Esophagus mucosa (tissue), 1 donor: ENCODE measurements around the gene SH3BP5L. TPM values are rescaled to one million over a fixed set of nuclear protein-coding genes. Genes with fewer than 3 reads are reported as not detected.

Experiments used
- ATAC-seq: fragments of 200-7000 bp; cut with Tn5 transposase; one replicate; pipeline ENCODE4 v1.9.1; 2020
- total RNA-seq: library from RNA; stranded (reverse); gene quantifications from one replicate; pipeline ENCODE4 v1.2.4, GENCODE V29; 2023
- donor health status: DM: yes; HTN: yes; CAD: no.

The SH3BP5L gene
- total RNA-seq, 1 donor from 2014 or later: 17.1 TPM

DNA sequence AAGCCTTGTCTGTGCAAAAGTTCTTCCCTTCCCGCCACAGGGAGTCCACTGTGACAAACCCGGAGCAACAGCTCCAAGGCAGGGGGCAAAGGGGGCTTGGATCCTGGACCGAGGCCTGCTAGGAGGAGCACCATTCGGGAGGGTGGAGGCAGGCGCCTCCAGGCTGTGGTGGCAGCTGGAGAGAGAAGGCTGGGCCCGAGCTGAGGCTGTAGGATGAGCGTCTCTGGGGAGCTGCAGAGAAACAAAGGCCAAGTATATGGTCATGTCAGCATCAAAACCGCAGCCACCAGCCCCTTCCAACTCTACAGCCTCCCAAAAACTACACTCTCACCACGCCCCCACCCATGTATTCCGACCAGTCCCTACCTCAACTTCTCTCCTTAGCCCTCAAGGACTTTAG is 579 bp downstream of the SH3BP5L start:
- no peak for ATAC-seq

DNA sequence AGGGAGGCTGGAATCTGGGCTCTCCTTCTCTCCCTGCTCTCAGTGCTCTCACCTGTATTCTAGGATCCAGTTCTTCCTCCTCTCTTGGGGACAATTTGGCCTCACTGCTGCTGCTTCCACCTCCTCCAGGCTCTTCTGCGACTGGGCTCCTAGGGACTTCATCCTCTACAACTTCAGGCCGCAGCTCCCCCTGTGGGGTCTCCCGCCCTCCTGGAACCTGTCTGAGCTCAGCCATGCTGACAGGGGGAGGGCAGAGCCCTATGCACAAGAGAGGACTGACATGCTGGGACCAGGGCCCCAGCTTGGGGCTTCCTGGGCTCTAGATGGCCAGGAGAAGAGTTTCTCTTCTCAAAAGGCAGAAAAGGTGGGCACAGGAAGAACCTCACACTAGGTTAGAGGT is 1.0 kb downstream of the SH3BP5L start:
- ATAC-seq: no peak

DNA sequence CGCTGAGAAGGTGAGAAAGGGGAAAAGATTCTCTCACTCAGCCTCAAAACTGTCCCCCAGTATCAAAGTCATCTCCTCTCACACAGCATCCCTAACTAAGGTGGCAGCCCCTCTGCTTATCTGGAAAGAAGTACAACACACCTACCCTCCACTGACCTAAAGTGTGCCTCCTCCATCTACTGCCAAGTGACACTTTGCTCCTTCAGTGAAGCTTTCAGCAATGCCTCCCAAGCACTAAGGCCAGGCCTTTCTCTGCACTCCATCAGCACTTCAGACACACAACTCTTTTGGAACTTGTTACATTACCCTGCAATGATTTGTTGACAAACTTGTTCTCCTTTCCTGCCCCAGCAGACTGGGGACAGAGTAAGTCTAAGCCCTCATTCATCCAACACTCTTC is 1.4 kb downstream of the SH3BP5L start:
- ATAC-seq: no peak

DNA sequence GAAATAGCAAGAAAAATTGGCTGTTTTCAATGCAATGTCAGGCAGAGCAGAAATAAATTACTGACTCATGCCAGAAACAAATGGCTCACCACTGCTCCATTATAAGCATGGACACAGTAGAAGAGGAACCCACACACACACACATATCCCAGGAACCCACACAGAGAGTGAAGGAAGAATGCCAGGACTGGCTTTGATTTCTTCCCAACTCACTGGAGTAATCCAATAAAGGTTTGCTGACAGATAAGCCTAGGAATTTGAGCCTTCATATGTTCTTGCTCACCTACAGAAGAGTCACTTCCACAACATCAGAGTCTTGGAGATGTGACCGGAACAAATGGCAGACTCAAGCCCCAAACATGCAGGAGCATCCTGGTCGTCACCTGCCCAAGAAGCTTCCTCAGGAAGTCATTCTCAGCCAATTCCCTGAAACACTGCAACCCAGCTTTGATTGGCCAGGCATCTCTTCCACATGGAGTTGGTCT is 2.2 kb downstream of the SH3BP5L start:
- ATAC-seq: no peak

DNA sequence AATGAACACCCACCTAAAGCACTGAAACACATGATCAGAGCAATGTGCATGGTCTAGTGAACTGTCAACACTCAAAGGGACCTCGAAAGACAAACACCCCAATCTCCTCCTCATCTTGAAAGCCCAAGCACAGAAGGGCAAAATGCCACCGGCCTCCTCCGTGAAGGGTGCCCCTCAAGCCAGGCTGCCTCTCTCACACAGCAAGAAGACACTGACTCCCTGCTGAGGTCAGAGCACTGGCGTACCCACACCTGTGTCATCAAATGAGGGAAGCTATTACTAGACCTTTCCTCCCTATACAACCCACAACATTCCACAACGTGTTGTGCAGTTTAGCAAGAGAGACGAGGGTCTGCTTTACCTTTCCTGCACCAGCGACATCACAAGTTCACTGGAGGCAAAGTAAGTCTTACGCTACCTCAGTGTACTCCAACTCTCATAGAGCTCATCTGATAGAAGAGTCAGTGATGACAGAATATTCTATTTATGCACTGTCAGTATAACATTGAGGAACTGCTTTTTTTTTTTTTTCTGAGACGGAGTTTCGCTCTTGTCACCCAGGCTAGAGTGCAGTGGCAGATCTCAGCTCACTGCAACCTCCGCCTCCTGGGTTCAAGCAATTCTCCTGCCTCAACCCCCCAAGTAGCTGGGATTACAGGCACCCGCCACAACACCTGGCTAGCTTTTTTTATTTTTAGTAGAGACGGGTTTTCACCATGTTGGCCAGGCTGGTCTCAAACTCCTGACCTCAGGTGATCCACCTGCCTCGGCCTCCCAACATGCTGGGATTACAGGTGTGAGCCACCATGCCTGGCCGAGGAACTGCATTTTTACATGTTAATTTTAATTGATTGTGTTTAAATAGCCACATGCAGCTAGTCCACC is 3.3 kb downstream of the SH3BP5L start:
- no peak for ATAC-seq

DNA sequence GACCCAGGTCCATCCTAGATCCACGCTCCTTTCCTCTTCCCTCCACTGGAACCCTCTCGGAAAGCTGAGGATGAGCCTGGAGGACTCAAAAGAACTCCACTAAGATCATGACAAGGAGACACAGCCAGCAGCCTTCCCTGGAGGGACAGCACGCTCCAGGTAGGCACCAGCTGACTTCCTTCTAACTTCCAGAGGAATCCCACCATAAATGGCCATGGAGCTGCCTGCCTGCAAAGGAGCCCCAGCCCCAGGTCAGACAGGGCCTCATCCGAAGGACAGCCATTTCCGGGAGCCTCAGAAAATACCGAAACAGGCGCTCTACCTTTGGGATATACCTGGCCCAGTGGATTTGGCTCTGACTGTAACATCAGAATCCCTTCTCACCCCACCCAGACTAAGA is 4.1 kb downstream of the SH3BP5L start:
- no peak for ATAC-seq

DNA sequence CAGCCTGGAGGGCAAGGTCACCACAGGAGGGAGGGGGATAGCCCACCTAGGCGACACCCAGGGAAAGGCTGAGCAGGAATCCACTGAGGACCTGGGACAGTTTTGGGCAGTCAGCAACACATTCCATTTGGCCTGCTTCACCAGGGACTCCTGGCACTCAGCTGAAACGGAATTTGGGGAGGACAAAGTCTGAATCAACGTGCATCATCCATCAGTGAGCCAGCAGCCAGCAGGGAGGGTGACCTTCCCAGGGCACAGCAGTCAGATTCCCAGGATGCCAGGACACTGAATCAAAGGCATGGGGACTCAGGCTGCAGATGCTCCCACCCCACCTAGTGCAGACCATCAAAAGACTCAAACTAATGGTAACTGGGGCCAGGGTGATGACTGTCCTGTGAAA is 4.6 kb downstream of the SH3BP5L start:
- ATAC-seq: no peak

DNA sequence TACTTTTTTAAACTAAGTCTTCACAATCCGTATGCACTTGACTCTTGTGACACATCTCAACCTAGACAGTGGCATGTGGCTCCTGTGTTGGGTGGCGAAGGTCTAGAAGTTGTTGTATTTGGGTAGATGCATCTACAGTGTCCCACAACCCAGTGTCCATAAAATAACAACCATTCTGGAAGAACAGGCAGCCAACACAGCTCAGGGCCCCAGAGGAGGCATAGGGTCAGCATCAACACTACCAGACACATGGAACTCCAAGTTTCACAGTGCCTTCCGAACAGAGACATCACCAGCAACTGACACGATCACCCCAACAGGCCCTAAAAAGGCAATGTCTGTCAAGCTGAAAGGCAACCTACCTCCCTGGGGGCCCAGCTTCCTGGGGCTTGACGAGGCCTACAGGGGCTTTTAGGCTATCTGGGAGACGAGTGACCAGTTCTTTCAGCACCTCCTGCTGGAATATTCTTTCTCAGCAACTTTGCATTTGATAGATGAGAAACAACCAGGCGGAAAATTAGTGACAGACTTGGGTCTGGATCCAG is 5.6 kb downstream of the SH3BP5L start:
- no peak for ATAC-seq

DNA sequence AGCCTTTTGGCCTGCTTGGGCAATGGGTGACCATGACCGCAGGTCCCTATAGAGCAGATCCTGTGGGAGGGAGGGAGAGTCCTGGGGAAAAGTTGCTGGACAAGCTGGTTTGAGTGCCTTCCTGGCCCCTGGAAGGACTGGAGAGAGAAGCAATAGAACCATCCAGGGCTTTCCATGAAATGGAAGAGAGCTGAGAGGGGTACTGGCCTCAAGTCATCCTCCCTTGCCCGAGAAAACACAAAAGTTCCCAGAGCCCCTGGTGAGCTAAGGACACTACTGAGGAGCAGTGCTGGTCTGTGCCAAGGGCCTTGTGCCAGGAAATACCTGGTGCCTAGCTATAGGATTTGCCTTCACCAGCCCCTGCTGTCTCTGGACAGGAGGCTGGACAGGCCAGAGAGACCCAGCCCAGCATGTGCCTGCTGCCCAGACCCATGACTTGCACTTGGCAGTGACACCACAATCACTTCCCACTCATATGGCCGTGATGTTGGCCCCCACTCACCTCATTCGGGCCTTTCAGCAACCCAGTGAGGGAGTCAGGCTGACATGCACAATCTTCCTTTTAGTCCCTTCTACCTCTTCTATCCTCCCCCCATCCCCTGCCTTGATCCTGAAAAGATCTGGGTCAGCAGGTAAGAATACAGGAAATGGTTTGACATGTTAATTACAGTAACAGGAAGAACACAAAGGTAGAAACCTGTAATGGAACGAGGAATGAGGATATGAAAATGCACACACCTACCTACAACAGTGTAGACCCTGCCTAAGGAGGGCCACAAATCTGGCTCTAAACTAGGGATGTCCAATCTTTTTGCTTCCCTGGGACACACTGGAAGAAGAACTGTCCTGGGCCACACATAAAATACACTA is 7.0 kb downstream of the SH3BP5L start:
- peak; percentile 63 for ATAC-seq

DNA sequence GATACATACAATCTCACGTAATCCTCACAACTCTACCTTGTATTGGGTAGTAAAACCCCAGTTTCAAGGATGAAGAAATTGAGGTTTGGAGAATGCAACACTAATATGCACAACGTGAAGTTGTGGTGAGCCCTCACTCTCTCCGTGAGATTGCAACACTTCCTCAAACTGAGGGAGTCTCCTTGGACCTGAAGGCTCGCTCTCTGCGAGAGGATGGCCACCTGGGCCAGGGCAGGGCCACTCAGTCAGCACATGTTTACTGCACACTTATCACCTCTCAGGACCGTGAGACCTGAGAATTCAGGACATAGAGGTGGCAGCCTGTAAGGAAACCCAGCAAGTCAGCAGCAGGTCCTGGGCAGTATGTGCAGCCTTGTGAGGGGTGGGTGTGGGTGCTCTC is 8.7 kb downstream of the SH3BP5L start:
- ATAC-seq: no peak

DNA sequence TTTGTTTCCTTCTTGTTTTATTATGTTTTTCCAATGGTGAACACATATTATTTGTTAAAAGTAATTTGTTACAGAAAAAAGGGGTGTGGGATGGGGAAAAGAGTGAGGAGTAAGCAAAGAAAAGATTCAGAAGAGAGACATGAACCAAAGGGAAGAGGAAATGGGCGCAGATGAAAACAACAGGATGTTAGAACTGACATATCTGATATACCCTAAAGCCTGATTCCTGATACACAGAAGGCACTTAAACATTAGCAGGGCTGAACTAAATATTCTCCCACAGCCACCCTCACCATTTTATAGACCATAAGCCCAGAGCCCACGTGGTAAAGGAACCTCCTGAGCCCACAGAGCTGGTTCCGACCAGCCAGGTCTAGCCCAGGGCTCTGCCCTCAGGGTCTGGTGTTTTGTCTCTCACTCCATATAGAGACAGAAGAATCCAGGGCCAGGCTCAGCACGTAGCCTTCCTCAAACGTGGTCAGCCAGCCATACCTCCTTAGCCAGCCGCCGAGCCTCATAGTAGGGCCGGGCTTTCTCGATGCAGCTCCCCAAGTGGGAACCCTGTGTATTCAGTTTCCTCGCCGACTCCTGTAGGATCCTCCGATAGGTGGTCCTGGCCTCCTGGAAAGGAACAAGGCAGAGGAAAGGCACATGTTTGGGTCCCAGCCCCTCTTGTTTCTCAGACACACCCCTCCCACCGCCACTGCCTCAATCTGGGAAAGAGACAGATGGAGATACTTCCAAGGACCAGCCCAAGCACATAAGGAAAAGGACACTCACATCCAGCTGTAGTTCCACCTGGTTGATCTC is 9.5 kb downstream of the SH3BP5L start:
- ATAC-seq: no peak

DNA sequence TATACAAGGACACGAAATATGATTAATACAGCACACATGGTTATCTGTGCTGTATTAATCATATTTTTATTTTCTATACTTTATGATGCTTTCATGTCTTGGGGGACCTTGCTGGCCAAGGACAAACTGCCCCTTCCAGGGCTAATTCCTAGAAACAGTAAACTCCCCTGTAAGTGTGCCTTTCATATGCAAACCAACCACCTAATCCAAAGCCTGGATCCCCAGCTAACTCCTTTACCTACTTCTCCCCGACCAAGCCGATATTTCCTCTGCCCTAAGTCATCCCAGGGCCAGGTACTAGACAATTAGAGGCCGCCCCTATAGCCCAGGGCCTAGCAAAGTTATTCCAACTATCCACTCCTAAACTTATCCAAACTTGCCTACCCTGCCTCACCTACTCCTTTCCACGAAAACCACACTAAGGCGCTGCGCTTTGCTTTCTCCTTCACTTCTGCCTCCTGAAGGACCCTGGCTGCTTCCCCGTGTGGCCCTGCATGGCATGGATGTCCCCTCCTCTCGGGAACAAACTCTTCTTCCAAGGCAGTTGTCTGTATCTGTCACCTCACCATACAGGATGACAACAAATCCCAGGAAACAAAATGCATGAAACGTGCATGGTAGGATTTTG is 10.2 kb downstream of the SH3BP5L start:
- no peak for ATAC-seq

DNA sequence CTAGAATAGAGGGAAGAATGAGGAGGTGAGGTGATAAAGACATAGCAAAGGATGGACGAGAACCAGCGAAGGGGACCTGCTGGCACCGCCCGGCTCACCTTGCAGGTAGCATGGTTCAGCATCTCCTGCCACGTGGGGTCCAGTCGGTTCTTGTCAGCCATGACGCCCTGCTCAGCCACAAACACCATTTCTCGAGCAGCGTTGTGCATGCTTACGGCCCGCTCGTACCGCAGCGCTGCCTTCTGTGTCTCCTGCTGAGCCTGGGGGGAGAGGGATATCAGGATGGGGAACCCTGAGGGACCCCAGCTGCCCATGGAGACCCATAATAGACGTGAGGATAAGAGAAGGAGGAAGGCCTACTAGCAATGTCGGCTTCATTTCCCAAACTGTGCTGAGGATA is 11.4 kb downstream of the SH3BP5L start:
- no peak for ATAC-seq

DNA sequence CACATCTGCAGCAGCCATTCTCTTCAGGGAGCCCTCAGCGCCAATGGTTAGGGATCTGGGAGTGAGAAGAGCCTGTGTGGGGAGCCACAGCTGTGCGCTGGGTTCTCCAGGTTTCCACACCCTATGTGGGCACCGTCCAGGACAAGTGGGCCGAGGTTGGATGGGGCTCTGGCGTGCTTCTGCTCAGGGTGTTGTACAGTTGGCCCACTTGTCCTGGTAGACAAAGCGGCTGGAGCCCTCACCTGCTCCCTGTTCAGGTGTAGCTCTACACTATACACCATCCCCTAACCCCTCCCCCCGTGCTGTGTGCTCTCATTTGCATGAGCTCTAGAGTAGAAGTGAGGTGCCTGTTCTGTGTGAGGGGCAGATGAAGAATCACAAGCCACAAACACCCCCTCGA is 12.2 kb downstream of the SH3BP5L start:
- ATAC-seq: no peak

DNA sequence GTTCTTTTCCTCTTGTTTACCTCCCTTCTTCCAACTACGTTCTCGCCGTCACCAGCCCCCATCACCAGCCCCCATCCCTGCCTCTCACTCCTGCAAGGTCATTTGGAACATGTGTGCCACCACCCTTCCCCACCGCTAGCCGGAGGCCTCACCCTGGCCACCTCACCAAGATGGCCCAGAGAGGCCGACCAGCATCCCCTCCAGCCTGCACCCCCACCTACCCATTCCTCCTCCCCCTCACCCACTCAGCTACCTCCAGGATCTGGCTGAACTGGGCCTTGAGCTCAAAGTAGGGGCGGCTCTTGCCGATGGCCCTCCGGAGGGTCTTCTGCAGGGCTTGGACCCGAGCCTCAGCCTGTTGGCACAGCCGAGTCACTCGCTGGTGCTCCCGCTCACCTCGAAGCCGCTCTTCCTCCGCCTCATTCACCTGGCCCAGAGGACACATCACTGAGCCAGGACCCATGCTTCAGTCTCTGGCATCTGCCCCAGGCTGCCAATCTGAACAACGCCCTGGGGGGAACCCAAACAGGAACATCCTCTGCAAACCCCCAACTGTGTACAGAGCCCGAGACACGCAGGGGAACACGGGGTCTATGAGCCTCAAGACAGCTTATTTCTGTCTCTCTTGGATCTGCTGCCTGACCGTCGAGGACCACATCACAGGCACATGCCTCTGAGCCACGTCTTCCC is 12.8 kb downstream of the SH3BP5L start:
- ATAC-seq: no peak

DNA sequence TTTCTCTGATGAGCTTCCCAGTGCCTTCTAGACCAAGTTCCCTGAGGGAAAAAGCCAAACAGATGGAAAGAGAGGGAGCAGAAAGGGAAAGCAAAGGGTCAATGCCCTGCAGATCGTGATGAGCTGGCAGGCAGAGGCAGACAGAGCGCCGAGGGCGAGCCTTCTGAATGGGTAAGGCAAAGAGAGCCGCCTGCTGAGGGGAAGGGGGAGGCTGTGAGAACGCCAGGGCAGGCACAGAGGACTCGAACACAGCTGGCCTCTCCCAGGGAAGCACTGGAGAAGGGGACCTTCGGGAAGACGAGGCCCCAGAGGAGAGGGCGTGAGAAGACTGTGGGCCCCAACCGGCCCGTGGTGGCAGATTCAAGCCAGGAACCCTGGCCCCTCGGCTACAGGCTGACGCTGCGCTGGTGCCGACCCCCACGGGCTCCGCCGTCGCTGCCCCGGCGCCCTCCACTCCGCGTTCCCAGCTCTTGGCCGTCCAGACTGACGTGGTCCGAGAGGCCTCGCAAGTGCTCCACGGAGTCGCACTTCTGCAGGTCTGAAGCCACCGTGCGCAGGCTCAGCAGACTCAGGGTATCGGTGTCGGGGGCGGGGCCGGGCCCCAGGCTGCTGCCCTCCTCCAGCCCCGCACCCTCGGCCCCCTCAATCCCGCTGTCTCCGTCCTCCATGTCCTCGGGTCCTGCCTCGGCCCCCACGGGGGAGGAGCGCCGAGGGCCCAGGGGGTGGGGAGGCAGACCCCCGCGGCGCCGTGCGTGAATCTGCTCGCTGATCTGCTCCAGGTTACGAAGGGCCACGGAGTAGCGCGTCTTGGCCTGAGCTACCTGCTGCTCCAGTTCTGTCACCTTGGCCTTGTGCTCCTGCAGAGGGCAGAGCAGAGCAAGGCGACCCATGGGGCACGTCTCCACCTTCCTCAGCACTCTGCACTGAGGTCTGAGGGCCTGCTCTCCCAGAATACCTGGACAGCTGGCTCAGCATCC is 13.9 kb downstream of the SH3BP5L start:
- peak; percentile 59 for ATAC-seq

DNA sequence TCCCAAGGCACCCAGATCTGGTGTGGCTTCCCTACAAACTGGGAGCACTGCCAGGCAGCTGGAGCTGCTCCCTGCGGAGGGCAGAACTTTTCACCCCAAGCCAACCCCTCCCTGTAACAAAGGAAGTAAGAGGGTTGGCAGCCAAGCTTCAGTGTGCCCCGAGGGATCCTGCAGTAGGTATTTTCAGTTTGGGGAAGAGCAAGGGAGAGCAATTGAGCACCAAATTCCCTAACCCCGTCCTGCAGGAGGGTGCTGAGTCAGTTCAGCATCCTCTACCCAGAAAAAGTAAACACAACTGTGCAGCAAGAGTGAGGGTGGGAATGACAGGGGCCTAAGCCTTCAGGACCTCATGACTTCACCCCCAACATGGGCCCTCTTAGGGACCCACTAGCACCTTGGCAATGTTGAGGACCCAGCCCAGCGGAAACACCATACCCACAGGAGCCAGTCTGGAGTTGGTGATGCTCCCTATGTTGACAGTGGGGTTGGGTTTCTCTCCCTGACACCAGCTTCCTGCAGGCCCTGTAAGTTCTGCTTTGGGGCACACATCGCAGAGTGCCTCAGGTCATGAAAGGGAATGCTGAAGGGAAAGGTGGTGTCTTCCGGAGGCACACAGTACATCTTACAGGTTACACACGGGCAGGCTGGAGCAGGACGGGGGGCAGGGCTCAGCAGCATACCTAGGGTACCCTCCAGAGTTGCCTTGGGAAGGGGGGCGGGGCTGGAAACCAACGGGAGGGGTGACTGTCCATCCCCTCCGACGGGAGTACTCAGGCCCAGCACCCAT is 14.8 kb downstream of the SH3BP5L start:
- ATAC-seq: peak; percentile 78

DNA sequence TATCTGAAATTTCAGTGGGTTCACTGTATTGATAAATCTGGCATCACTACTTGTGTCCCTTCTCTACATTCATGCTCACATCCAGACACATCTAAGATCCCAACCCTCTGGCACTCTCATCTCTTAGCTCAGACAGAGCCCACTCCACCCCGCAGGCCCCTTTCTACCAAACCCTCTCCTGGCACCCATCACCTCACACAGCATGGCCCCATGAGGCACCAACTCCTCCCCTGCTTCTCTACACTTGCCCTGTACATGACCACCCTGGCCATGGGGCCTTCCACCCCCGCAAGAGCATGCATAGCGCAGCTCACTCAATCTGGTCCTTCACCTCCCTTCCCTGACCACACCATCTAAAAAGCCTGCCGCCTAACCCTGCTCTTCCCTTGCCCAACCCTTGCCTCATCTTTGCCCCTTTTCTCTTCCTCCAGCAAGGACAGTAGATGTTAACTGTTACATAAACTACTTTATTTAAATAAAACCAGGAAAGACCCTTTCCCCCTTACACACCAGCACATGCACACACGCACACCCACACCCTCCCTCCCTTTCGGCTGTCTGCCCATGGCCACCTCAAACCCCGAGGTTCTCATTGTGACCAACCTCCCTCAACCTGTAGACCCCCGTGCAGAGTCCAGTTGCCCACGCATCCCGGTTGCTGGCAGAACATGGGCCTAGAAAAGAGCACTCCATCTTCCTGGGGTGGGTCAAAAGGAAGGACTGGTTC is 15.6 kb downstream of the SH3BP5L start:
- ATAC-seq: no peak
